D341Med (cell line): ENCODE data around the gene C4BPB.

Source experiments
- DNase-seq: peaks from one replicate; pipeline ENCODE4 v3.0.0; 2012; ENCODE audit warnings: low spot score

Gene C4BPB

GRCh38 chr1:207085887-207086286 is 2.8 kb upstream of the C4BPB start:
- no peak for DNase-seq

- no peak for DNase-seq
Observed at GRCh38 chr1:207088161-207088560, 499 bp upstream of the C4BPB start.

- no peak for DNase-seq
Observed at GRCh38 chr1:207089627-207090355, 1.1 kb downstream of the C4BPB start.

GRCh38 chr1:207091200-207091908 is 2.7 kb downstream of the C4BPB start:
- no peak for DNase-seq

GRCh38 chr1:207093944-207094343 is 5.3 kb downstream of the C4BPB start:
- DNase-seq: no peak

- no peak for DNase-seq
Observed at GRCh38 chr1:207097871-207098324, 9.2 kb downstream of the C4BPB start.

- DNase-seq: no peak
Observed at GRCh38 chr1:207101720-207102119, 13.1 kb downstream of the C4BPB start.

- no peak for DNase-seq
Observed at GRCh38 chr1:207102146-207102545, 13.5 kb downstream of the C4BPB start.

GRCh38 chr1:207102659-207103058 is 14.0 kb downstream of the C4BPB start:
- DNase-seq: no peak

GRCh38 chr1:207103892-207104373 is 15.3 kb downstream of the C4BPB start, which contains the start of gene C4BPA:
C4BPA (plus strand) TSS chr1:207104233; CDS start chr1:207113026, 8,793 bp downstream.
- no peak for DNase-seq

GRCh38 chr1:207109004-207109403 is 20.3 kb downstream of the C4BPB start:
- DNase-seq: no peak

- no peak for DNase-seq
Observed at GRCh38 chr1:207112616-207113296, 24.1 kb downstream of the C4BPB start.

GRCh38 chr1:207115269-207115668 is 26.6 kb downstream of the C4BPB start:
- no peak for DNase-seq

GRCh38 chr1:207124389-207124788 is 35.7 kb downstream of the C4BPB start:
- no peak for DNase-seq

- DNase-seq: no peak
Observed at GRCh38 chr1:207128336-207128921, 39.8 kb downstream of the C4BPB start.

GRCh38 chr1:207129053-207129452 is 40.4 kb downstream of the C4BPB start:
- no peak for DNase-seq

- no peak for DNase-seq
Observed at GRCh38 chr1:207130252-207131036, 41.8 kb downstream of the C4BPB start.

- no peak for DNase-seq
Observed at GRCh38 chr1:207131163-207131562, 42.5 kb downstream of the C4BPB start.

- DNase-seq: no peak
Observed at GRCh38 chr1:207134581-207134980, 45.9 kb downstream of the C4BPB start.

GRCh38 chr1:207139616-207140015 is 51.0 kb downstream of the C4BPB start:
- DNase-seq: no peak

- DNase-seq: no peak
Observed at GRCh38 chr1:207140536-207140935, 51.9 kb downstream of the C4BPB start.
